Mesenchymal stem cell (in vitro differentiated cells and primary cell): Measurements from ENCODE around the gene MUS81.

Source experiments
- DNase-seq: peaks from one replicate; pipeline ENCODE4 v3.0.0-alpha.2; 2013
- H2AFZ ChIP-seq: one replicate; pipeline ENCODE4 v1.6.1; 2013; ENCODE audit warnings: low read depth, mild to moderate bottlenecking, control low read depth, inconsistent platforms, low read length, moderate library complexity
- H2AK5ac ChIP-seq: 2 replicates; pipeline ENCODE4 v1.6.1; 2013; ENCODE audit warnings: low read length, moderate library complexity, mild to moderate bottlenecking, inconsistent platforms; ENCODE audit not compliant: severe bottlenecking
- H2BK120ac ChIP-seq: one replicate; pipeline ENCODE4 v1.6.1; 2013; ENCODE audit warnings: low read depth, mild to moderate bottlenecking, inconsistent platforms, low read length, moderate library complexity
- H2BK12ac ChIP-seq, 2 experiments: one replicate each; pipeline ENCODE4 v1.6.1; 2013; ENCODE audit warnings: inconsistent platforms in 2 of 2, low read length in 2 of 2, mild to moderate bottlenecking in 2 of 2, moderate library complexity in 2 of 2, control low read depth in 1 of 2
- H2BK15ac ChIP-seq: one replicate; pipeline ENCODE4 v1.6.1; 2013; ENCODE audit warnings: mild to moderate bottlenecking, low read depth, inconsistent platforms; ENCODE audit not compliant: poor library complexity, severe bottlenecking
- H2BK5ac ChIP-seq: 2 replicates; pipeline ENCODE4 v1.6.1; 2013; ENCODE audit warnings: low read depth, mild to moderate bottlenecking, low read length, control low read depth, inconsistent platforms; ENCODE audit not compliant: poor library complexity, severe bottlenecking
- H3K14ac ChIP-seq, 2 experiments: one replicate each; pipeline ENCODE4 v1.6.1; 2013; ENCODE audit warnings: inconsistent platforms in 2 of 2, low read length in 2 of 2, control low read depth in 1 of 2, mild to moderate bottlenecking in 1 of 2, moderate library complexity in 1 of 2
- H3K18ac ChIP-seq, 2 experiments: one replicate each; pipeline ENCODE4 v1.6.1; 2013; ENCODE audit warnings: inconsistent platforms in 2 of 2, low read length in 2 of 2, control low read depth in 1 of 2, low read depth in 1 of 2, mild to moderate bottlenecking in 1 of 2
- H3K23ac ChIP-seq, 2 experiments: one replicate each; pipeline ENCODE4 v1.6.1; 2013; ENCODE audit warnings: inconsistent platforms in 2 of 2, low read length in 2 of 2, mild to moderate bottlenecking in 2 of 2, moderate library complexity in 2 of 2, control low read depth in 1 of 2
- H3K27ac ChIP-seq: 2 replicates; pipeline ENCODE4 v1.5.1; 2013; ENCODE audit warnings: mild to moderate bottlenecking, moderate library complexity, low read length, control low read depth, inconsistent platforms; ENCODE audit not compliant: poor library complexity, severe bottlenecking
- H3K27me3 ChIP-seq, 2 experiments: 2 replicates each; pipeline versions ENCODE4 v1.6.1 to v1.7.0; 2013; ENCODE audit warnings: low read length in 2 of 2, mild to moderate bottlenecking in 2 of 2, moderate library complexity in 2 of 2, control low read depth in 1 of 2, inconsistent platforms in 1 of 2; ENCODE audit not compliant: control insufficient read depth in 1 of 2, insufficient read depth in 1 of 2
- H3K36me3 ChIP-seq, 2 experiments: 2 replicates each; pipeline versions ENCODE4 v1.6.1 to v1.7.0; 2013; ENCODE audit warnings: low read length in 2 of 2, control low read depth in 1 of 2, inconsistent platforms in 1 of 2, low read depth in 1 of 2, mild to moderate bottlenecking in 1 of 2; ENCODE audit not compliant: insufficient read depth in 2 of 2, control insufficient read depth in 1 of 2
- H3K4ac ChIP-seq, 2 experiments: one replicate each; pipeline ENCODE4 v1.6.1; 2013; ENCODE audit warnings: inconsistent platforms in 2 of 2, low read length in 2 of 2, mild to moderate bottlenecking in 2 of 2, moderate library complexity in 2 of 2, control low read depth in 1 of 2, low read depth in 1 of 2
- H3K4me1 ChIP-seq: 2 replicates; pipeline ENCODE4 v1.6.1; 2013; ENCODE audit warnings: low read depth, low read length, control low read depth; ENCODE audit not compliant: control insufficient read depth, insufficient read depth
- H3K4me2 ChIP-seq: 2 replicates; pipeline ENCODE4 v1.6.1; 2013; ENCODE audit warnings: low read length, mild to moderate bottlenecking, inconsistent platforms; ENCODE audit not compliant: poor library complexity, severe bottlenecking
- H3K4me3 ChIP-seq, 2 experiments: 2 replicates each; pipeline versions ENCODE4 v1.5.1 to v1.7.0; 2013; ENCODE audit warnings: low read length in 2 of 2, mild to moderate bottlenecking in 2 of 2, control low read depth in 1 of 2, low read depth in 1 of 2; ENCODE audit not compliant: insufficient read depth in 1 of 2
- H3K79me1 ChIP-seq: replicated peaks from 2 replicates; pipeline ENCODE4 v1.6.1; 2013; ENCODE audit warnings: mild to moderate bottlenecking, control low read depth, low read length, inconsistent platforms; ENCODE audit not compliant: poor library complexity, severe bottlenecking
- H3K9ac ChIP-seq: 2 replicates; pipeline ENCODE4 v1.7.0; 2013; ENCODE audit warnings: mild to moderate bottlenecking, low read length, moderate library complexity
- H3K9me3 ChIP-seq: 2 replicates; pipeline ENCODE4 v1.7.0; 2013; ENCODE audit warnings: mild to moderate bottlenecking, low read length; ENCODE audit not compliant: control insufficient read depth
- H4K8ac ChIP-seq: one replicate; pipeline ENCODE4 v1.6.1; 2013; ENCODE audit warnings: inconsistent platforms, mild to moderate bottlenecking, low read length, moderate library complexity
- H4K91ac ChIP-seq: one replicate; pipeline ENCODE4 v1.6.1; 2013; ENCODE audit warnings: mild to moderate bottlenecking, low read length, inconsistent platforms
- WGBS: methylation state at CpG from one replicate; pipeline ENCODE4 v1.1.7; 2013; ENCODE audit warnings: mixed read lengths; 5-methylcytosine and 5-hydroxymethylcytosine counted together

MUS81 gene

DNA sequence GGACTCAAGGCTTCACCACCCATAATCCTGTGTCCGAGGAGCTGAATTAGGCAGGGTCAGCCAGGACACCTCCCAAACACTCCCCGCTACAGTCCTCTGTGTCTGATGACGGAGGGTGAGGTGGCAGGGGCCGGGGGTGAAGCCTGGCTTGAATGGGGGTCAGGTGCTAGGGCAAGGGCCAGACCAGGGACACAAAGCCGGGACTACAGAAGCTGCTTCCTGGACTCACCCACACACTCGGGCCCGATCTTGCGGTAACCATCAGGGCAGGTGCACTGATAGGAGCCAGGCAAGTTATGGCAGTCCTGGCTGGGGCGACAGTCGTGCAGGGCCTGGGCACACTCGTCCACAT, 10.1 kb downstream of the MUS81 start:
- no peaks in the 10 kb centered on the region for H3K9me3 ChIP-seq
- H3K4me1 ChIP-seq: peaks cover 37% of the 10 kb centered on the region
- no peak overlapping the region for H3K23ac ChIP-seq
- DNase-seq: no peak
- peaks cover 54 to 59% of the 10 kb centered on the region in 2 experiments for H3K36me3 ChIP-seq
- peak overlapping the region; percentile 76 for H4K8ac ChIP-seq
- H3K27ac ChIP-seq: no peak overlapping the region
- no peak overlapping the region for H2AFZ ChIP-seq
- H2BK120ac ChIP-seq: no peak overlapping the region
- H3K14ac ChIP-seq: peak overlapping the region in 1 of 2 experiments; percentile 20
- H3K18ac ChIP-seq: peak overlapping the region; percentile 24 to 42
- H2BK12ac ChIP-seq: peak overlapping the region in 1 of 2 experiments; percentile 51
- peak overlapping the region; percentile 61 for H4K91ac ChIP-seq
- peak overlapping the region; percentile 17 to 64 for H3K4ac ChIP-seq
- peaks cover 13% of the 10 kb centered on the region for H3K79me1 ChIP-seq
- no peak overlapping the region for H2BK5ac ChIP-seq
- no peak overlapping the region for H2BK15ac ChIP-seq
- H2AK5ac ChIP-seq: no peak overlapping the region
- WGBS: 89% methylated on average over 9 of the region's 11 CpGs
- H3K9ac ChIP-seq: peak overlapping the region; percentile 94
- peak overlapping the region; percentile 6 to 87 for H3K4me3 ChIP-seq
- H3K27me3 ChIP-seq: no peaks in the 10 kb centered on the region
- H3K4me2 ChIP-seq: no peak overlapping the region

DNA sequence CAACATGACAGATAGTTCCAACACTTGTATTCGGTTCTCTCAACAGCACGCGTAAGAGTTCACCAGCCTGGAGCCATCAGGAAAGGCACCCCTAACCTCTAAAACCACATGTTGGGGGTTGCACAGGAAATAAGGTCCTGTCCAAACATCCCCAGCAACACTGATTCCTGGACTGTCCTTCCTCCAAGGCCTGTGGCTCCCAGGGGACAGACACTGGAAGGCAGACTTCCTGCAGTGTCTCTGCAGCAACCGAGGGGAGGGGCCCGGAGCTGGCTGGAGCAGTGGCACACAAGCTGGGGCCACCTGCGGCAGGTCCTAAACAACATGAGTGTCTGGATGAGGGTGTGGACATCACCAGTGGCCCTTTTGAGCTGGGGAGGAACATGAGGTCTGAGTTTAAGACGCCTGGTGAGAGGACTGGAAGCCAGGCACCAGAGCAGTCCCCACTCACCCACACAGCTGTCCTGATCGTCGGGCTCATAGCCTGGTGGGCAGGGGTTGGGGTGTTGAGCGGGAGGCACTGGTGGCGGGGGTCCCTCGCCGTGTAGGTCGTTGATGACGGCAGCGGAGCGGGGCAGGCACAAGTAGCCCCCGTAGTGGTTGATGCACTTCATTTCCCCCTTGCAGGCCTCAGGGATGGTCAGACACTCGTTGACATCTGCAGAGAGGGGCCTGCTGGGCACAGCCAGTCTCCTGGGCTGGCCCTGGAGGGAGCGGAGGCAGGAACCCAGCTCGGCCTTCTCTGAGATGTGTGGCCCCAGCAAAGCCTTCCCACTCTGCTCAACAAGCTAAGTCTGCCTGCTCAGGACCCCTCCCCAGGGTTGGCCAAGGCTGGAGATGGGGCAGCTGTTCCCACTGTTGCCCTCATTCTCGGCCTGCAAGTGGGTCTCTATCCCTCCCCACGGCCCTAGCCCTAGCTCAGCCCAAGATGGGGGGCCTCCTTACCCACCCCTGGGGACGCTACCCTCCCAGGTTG, 10.8 kb downstream of the MUS81 start:
- no peak overlapping the region for H2AFZ ChIP-seq
- H3K4me1 ChIP-seq: peaks cover 35% of the 10 kb centered on the region
- peak overlapping the region; percentile 37 for H2BK15ac ChIP-seq
- peak; percentile 69 for DNase-seq
- H3K27ac ChIP-seq: peak overlapping the region; percentile 84
- no peak overlapping the region for H2BK5ac ChIP-seq
- H4K91ac ChIP-seq: peak overlapping the region; percentile 93
- no peak overlapping the region for H3K14ac ChIP-seq
- H2AK5ac ChIP-seq: peak overlapping the region; percentile 85
- peak overlapping the region; percentile 94 for H3K9ac ChIP-seq
- no peak overlapping the region for H3K23ac ChIP-seq
- H3K4me3 ChIP-seq: peak overlapping the region; percentile 87 to 88
- peak overlapping the region; percentile 83 to 91 for H3K4ac ChIP-seq
- H2BK120ac ChIP-seq: no peak overlapping the region
- H2BK12ac ChIP-seq: peak overlapping the region; percentile 44 to 46
- peak overlapping the region; percentile 73 for H4K8ac ChIP-seq
- H3K4me2 ChIP-seq: peak overlapping the region; percentile 87
- no peaks in the 10 kb centered on the region for H3K27me3 ChIP-seq
- H3K79me1 ChIP-seq: peaks cover 12% of the 10 kb centered on the region
- no peaks in the 10 kb centered on the region for H3K9me3 ChIP-seq
- WGBS: 66% methylated on average over 24 of the region's 24 CpGs
- peak overlapping the region; percentile 49 to 90 for H3K18ac ChIP-seq
- H3K36me3 ChIP-seq: peaks cover 47 to 52% of the 10 kb centered on the region in 2 experiments

DNA sequence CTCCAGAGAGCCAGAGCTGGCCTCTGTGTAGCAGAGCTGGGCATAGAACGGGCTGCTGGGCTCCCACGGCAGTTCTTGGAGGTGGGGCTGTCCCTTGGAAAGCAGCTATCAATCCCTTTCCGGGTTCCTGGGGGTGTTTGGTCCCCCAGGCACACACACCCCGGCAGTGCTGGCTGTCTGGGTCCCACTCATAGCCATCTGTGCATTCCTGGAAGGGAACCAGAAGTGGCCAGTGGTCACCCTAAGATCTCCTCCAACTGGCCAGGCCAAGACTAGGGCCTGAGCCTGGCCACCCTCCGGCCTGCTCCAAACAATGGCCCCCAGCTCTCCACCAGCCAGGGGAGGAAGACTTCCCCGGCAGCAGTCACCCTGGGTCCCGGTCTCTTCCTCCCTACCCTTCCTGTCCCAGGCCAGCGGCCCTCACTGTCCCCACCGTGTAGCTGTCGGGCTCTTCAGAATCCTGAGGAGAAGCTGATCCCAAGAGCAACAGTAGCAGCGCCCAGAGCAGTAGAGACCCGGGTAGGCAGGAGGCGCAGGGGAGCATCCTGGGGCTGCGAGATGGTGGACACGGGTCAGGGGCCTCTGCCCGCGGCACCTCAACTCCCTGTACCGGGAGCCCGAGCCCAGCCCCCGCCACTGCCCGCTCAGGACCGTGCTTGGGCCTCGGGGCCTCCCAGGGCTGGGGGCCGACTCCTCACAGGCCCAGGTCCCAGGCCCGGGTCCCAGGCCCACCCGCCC, 11.7 kb downstream of the MUS81 start:
- peak; percentile 64 for DNase-seq
- peak overlapping the region; percentile 94 for H3K9ac ChIP-seq
- peak overlapping the region; percentile 86 to 90 for H3K18ac ChIP-seq
- peak overlapping the region; percentile 91 for H2BK120ac ChIP-seq
- H2AFZ ChIP-seq: no peak overlapping the region
- peak overlapping the region; percentile 87 to 88 for H3K4me3 ChIP-seq
- peak overlapping the region; percentile 35 to 80 for H2BK12ac ChIP-seq
- H3K36me3 ChIP-seq: peaks cover 40 to 42% of the 10 kb centered on the region in 2 experiments
- peak overlapping the region; percentile 93 for H4K91ac ChIP-seq
- H2AK5ac ChIP-seq: peak overlapping the region; percentile 85
- peak overlapping the region; percentile 89 for H2BK15ac ChIP-seq
- H3K4me2 ChIP-seq: peak overlapping the region; percentile 87
- H3K27ac ChIP-seq: peak overlapping the region; percentile 84
- peak overlapping the region; percentile 37 to 95 for H3K14ac ChIP-seq
- peak overlapping the region; percentile 91 to 96 for H3K4ac ChIP-seq
- peak overlapping the region in 1 of 2 experiments; percentile 66 for H3K23ac ChIP-seq
- WGBS: 23% methylated on average over 21 of the region's 26 CpGs
- peak overlapping the region; percentile 36 for H2BK5ac ChIP-seq
- H3K27me3 ChIP-seq: no peaks in the 10 kb centered on the region
- peaks cover 12% of the 10 kb centered on the region for H3K79me1 ChIP-seq
- peaks cover 32% of the 10 kb centered on the region for H3K4me1 ChIP-seq
- no peaks in the 10 kb centered on the region for H3K9me3 ChIP-seq
- peak overlapping the region; percentile 86 for H4K8ac ChIP-seq
